ENCODE results near the gene CYLD. TPM values are rescaled to one million over a fixed set of nuclear protein-coding genes. Genes with fewer than 3 reads are reported as not detected.

CYLD gene
- total RNA-seq, 1 experiment from 2014 or later: 11.9 TPM

- Histone ChIP-seq H2AFZ (ENCODE audit: low read depth, low read length, poor library complexity, severe bottlenecking) (no peak overlapping the region), H3K4me2 (ENCODE audit: low read length) (no peak overlapping the region), H3K27me3 (ENCODE audit: insufficient read depth, low read length) (no peaks in the 10 kb centered on the region), H3K36me3 (ENCODE audit: control insufficient read depth in 1 of 2, insufficient read depth in 2 of 2, low read length in 2 of 2) (no peaks in the 10 kb centered on the region), H3K9me3 (ENCODE audit: control insufficient read depth in 1 of 2, insufficient read depth in 1 of 2, low read depth in 1 of 2, low read length in 2 of 2) (peaks cover 8 to 19% of the 10 kb centered on the region in 2 experiments; a peak in 2 of 4 replicates), H3K9me2 (ENCODE audit: insufficient read depth) (no peaks in the 10 kb centered on the region), H4K20me1 (ENCODE audit: insufficient read depth) (no peaks in the 10 kb centered on the region), H3K9ac (ENCODE audit: low read length) (no peak overlapping the region), H3K27ac (ENCODE audit: low read depth, low read length) (no peak overlapping the region), H3K79me2 (ENCODE audit: insufficient read depth, low read length) (no peaks in the 10 kb centered on the region), H3K4me3 (replicated peaks in 1 of 2; ENCODE audit: low read depth in 1 of 2, low read length in 2 of 2) (no peak overlapping the region), H3K4me1 (ENCODE audit: control insufficient read depth in 1 of 2, insufficient read depth in 2 of 2, low read length in 2 of 2) (no peaks in the 10 kb centered on the region)
- no peak for DNase-seq (ENCODE audit: low read depth, low spot score)
- ATAC-seq: no peak
- TF ChIP-seq JUND (IDR thresholded peaks at IDR 0.05) (no peak), CTCF (IDR thresholded peaks at IDR 0.05 in 2 of 3, conservative IDR thresholded peaks at IDR 0.05 in 1 of 3; ENCODE audit: borderline replicate concordance in 1 of 3, insufficient read depth in 1 of 3, low read depth in 2 of 3, low read length in 2 of 3) (no peak), SRF (IDR thresholded peaks at IDR 0.05; ENCODE audit: low read depth) (no peak), MAX (IDR thresholded peaks at IDR 0.05) (no peak), ELF1 (IDR thresholded peaks at IDR 0.05; ENCODE audit: borderline replicate concordance, low read depth) (no peak), POLR2A (IDR thresholded peaks at IDR 0.05; ENCODE audit: borderline replicate concordance, extremely low read depth, insufficient read depth, insufficient read length) (no peak), ZFX (IDR thresholded peaks at IDR 0.05) (no peak), CEBPB (IDR thresholded peaks at IDR 0.05; ENCODE audit: low read depth) (no peak), POLR2AphosphoS5 (IDR thresholded peaks at IDR 0.05; ENCODE audit: low read depth, low read length) (no peak), ATF3 (IDR thresholded peaks at IDR 0.05) (no peak), EZH2 (IDR thresholded peaks at IDR 0.05) (no peak), TCF7L2 (IDR thresholded peaks at IDR 0.05; ENCODE audit: borderline replicate concordance, extremely low read depth, insufficient read depth, insufficient read length) (no peak)
- POLR2A ChIA-PET: no interaction called here
- intact Hi-C loops (cut with micrococcal nuclease): no loop called here
- CTCF ChIA-PET: no interaction called here
- RAD21 ChIA-PET (ENCODE audit: low non-redundant PET in 1 of 2, low total read pairs in 2 of 2, uncharacterized antibody in 2 of 2, unreplicated experiment in 2 of 2): no interaction called here
- no TSS peak for BruUV-seq (replicated peaks)
These were observed 37.6 kb upstream of the CYLD start for GRCh38 chr16:50704245-50704644.
